Skeletal muscle satellite cell (primary cell): ENCODE measurements around the gene PLEKHM3. TPM values are rescaled to one million over a fixed set of nuclear protein-coding genes. Genes with fewer than 3 reads are reported as not detected.

Experiments used
- H3K27me3 ChIP-seq: 2 replicates; pipeline ENCODE4 v1.7.0; 2013; ENCODE audit warnings: low read length; ENCODE audit not compliant: control insufficient read depth, insufficient read depth
- H3K36me3 ChIP-seq: 2 replicates; pipeline ENCODE4 v1.7.0; 2013; ENCODE audit warnings: mild to moderate bottlenecking, control low read depth, low read length; ENCODE audit not compliant: insufficient read depth
- H3K4me1 ChIP-seq: 2 replicates; pipeline ENCODE4 v1.7.0; 2013; ENCODE audit warnings: low read length; ENCODE audit not compliant: control insufficient read depth, insufficient read depth
- H3K4me2 ChIP-seq: 2 replicates; pipeline ENCODE4 v1.7.0; 2013; ENCODE audit warnings: mild to moderate bottlenecking, low read length
- H3K4me3 ChIP-seq: 2 replicates; pipeline ENCODE4 v1.7.0; 2013; ENCODE audit warnings: low read length
- H3K9ac ChIP-seq: 2 replicates; pipeline ENCODE4 v1.7.0; 2013; ENCODE audit warnings: mild to moderate bottlenecking, low read depth, low read length, moderate library complexity
- H3K9me3 ChIP-seq: replicated peaks from 2 replicates; pipeline ENCODE4 v1.7.0; 2013; ENCODE audit warnings: mild to moderate bottlenecking, control low read depth, low read length
- small RNA-seq: library from RNA; depleted of rRNA; stranded (forward); fragments of <200 nt; gene quantifications from one replicate; pipeline ENCODE3, GENCODE V24; 2012

The PLEKHM3 gene

DNA sequence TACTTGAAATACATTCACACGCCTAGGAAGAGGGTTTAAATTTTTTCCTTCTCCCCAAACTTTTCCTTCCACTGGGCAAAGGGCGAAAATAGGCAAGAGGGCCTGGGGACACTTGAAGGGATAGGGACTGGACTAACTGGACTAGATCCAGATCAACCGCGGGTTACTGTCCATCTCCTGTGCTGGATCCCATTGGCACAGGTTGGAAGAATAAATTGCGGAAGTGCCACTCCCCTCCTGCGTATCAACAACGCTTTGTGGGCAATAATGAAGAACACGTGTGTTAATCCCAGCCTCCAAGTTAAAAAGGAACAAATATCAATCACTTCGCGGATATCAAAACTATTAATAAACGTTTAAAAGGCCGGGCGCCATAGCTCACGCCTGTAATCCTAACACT is 253.9 kb downstream of the PLEKHM3 start:
- H3K36me3 ChIP-seq, result no peaks in the 10 kb centered on the region
- no peak overlapping the region for H3K9ac ChIP-seq
- H3K4me2 ChIP-seq, result peak overlapping the region; percentile 93
- H3K9me3 ChIP-seq, result no peaks in the 10 kb centered on the region
- no peak overlapping the region for H3K4me3 ChIP-seq
- H3K4me1 ChIP-seq, result peaks cover 23% of the 10 kb centered on the region
- H3K27me3 ChIP-seq, result no peaks in the 10 kb centered on the region

Small RNAs within 50 kb of the gene (small RNA-seq; reads per million reads assigned to genes)
- not detected for gene RNA5SP116
- gene RNU6-360P, result not detected
